Activated T-helper 2 cell treated with anti-CD3 and anti-CD28 coated beads, Interferon-gamma antibody, Interleukin-2, Interleukin-4, amounts not matched to agents 10 μg/mL and 5 μg/mL and 100 μg/mL, durations not matched to agents 14 hours and 24 hours and 36 hours (primary cell): Measurements from ENCODE around the gene VWA3B. TPM values are rescaled to one million over a fixed set of nuclear protein-coding genes. Genes with fewer than 3 reads are reported as not detected.

Experiments
- DNase-seq: peaks from one replicate; pipeline ENCODE4 v3.0.0; 2021; ENCODE audit warnings: low spot score
- H3K27ac Mint-ChIP-seq: one replicate; pipeline ENCODE4 v1.8.0; 2021; ENCODE audit warnings: mixed read lengths
- H3K27me3 Mint-ChIP-seq: one replicate; pipeline ENCODE4 v1.8.0; 2021; ENCODE audit warnings: low read depth, mixed read lengths
- H3K36me3 Mint-ChIP-seq: one replicate; pipeline ENCODE4 v1.8.0; 2021; ENCODE audit warnings: low read depth, mixed read lengths
- H3K4me1 Mint-ChIP-seq: one replicate; pipeline ENCODE4 v1.8.0; 2021; ENCODE audit warnings: low read depth, mixed read lengths
- H3K4me3 Mint-ChIP-seq: one replicate; pipeline ENCODE4 v1.8.0; 2021; ENCODE audit warnings: low read depth, mild to moderate bottlenecking, moderate library complexity, mixed read lengths
- H3K9me3 Mint-ChIP-seq: one replicate; pipeline ENCODE4 v1.8.0; 2021; ENCODE audit warnings: mixed read lengths
- intact Hi-C: fragments of 100-400 bp; cut with micrococcal nuclease; formaldehyde crosslinking; loops from one replicate; pipeline ENCODE4 v1.15.1; 2023
- total RNA-seq: library from RNA; stranded (reverse); gene quantifications from 2 replicates; pipeline ENCODE4 v1.2.3, GENCODE V29; 2022

Gene VWA3B
- total RNA-seq, 1 donor from 2014 or later = not detected

DNA sequence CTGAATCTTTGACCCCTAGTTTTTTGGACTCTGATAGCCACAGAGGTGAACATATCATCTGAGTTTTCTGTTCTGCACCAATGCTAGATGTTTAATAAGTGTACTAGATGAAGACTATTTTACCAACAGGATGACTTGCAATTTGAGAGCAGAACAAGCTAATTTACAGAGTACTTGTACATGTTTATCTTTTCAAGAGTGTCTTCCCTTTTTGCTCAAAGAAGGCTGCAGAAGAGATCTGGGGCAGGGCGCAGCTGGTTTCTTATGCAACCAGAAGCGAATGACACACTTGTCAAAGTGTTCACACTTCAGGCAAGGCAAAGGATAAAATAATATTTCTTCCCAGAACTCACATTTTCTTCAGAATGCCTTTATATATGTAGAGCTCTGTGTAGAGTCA is 86.0 kb downstream of the VWA3B start:
- intact Hi-C loops = no loop called here
- DNase-seq = no peak
- Mint-ChIP-seq H3K4me3 (no peak overlapping the region), H3K9me3 (no peaks in the 10 kb centered on the region), H3K27ac (no peak overlapping the region), H3K27me3 (peaks cover 53% of the 10 kb centered on the region), H3K4me1 (no peaks in the 10 kb centered on the region), H3K36me3 (no peaks in the 10 kb centered on the region)

DNA sequence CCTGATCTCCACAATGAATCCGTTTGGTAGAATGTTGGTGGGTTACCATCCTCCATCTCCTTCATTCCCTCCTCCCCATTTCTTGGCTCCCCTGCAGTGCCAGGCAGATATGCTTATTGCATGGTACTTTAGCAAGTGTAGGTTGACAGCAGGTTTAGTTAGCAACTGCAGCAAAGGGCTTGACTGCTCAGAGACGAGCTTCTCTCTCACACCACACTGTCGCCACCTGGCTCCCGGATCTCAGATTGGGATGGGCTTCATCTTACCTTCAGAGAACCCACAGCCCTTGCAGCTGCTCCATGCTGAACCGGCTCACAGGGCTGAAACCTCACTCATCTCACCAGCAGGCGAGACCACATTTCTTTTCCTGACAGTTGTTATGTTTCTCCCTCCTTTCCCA is 88.8 kb downstream of the VWA3B start:
- no peaks in the 10 kb centered on the region for H3K4me1 Mint-ChIP-seq
- peaks cover 48% of the 10 kb centered on the region for H3K27me3 Mint-ChIP-seq
- H3K4me3 Mint-ChIP-seq = no peak overlapping the region
- no peaks in the 10 kb centered on the region for H3K36me3 Mint-ChIP-seq
- no peaks in the 10 kb centered on the region for H3K9me3 Mint-ChIP-seq
- no peak overlapping the region for H3K27ac Mint-ChIP-seq
- intact Hi-C loops = loop anchor here (5.0 kb wide), 1 partner anchor 369 kb away; no protein-coding TSS in a partner anchor
- no peak for DNase-seq

GRCh38 chr2:98177286-98177685 is 90.3 kb downstream of the VWA3B start:
- H3K4me3 Mint-ChIP-seq = no peak overlapping the region
- H3K36me3 Mint-ChIP-seq = no peaks in the 10 kb centered on the region
- H3K4me1 Mint-ChIP-seq = no peaks in the 10 kb centered on the region
- no peak overlapping the region for H3K27ac Mint-ChIP-seq
- DNase-seq = no peak
- H3K9me3 Mint-ChIP-seq = no peaks in the 10 kb centered on the region
- intact Hi-C loops = loop anchor here (5.0 kb wide), 1 partner anchor 370 kb away; no protein-coding TSS in a partner anchor
- peaks cover 45% of the 10 kb centered on the region for H3K27me3 Mint-ChIP-seq

- no peak overlapping the region for H3K27ac Mint-ChIP-seq
- no peaks in the 10 kb centered on the region for H3K9me3 Mint-ChIP-seq
- no peak for DNase-seq
- H3K4me3 Mint-ChIP-seq = no peak overlapping the region
- H3K27me3 Mint-ChIP-seq = peaks cover 39% of the 10 kb centered on the region
- H3K36me3 Mint-ChIP-seq = no peaks in the 10 kb centered on the region
- H3K4me1 Mint-ChIP-seq = no peaks in the 10 kb centered on the region
- intact Hi-C loops = loop anchor here (5.0 kb wide), 1 partner anchor 371 kb away; no protein-coding TSS in a partner anchor
Observed at GRCh38 chr2:98177986-98178385, 91.0 kb downstream of the VWA3B start.

DNA sequence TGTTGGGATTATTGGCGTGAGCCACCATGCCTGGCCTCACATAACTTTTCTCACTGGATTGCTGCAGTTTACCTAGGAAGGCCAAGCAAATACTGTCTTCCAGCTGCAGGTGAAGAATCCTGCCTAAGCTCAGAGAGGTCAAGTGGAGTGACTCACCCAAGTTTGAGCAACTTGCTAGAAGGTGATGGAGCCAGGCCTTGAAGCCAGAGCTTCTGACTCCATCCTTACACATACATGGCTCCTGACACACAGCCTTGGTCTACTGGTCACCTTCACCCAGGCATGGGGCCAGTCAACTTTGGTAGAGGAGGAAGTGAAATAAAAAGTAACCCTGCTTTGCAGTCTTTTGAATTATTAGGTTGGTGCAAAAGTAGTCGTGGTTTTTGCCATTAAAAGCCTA is 93.5 kb downstream of the VWA3B start:
- Mint-ChIP-seq H3K4me1 (no peaks in the 10 kb centered on the region), H3K27ac (no peak overlapping the region), H3K27me3 (peaks cover 31% of the 10 kb centered on the region), H3K4me3 (no peak overlapping the region), H3K36me3 (no peaks in the 10 kb centered on the region), H3K9me3 (no peaks in the 10 kb centered on the region)
- DNase-seq = no peak
- intact Hi-C loops = no loop called here

- Mint-ChIP-seq H3K36me3 (no peaks in the 10 kb centered on the region), H3K4me1 (no peaks in the 10 kb centered on the region), H3K4me3 (no peak overlapping the region), H3K27me3 (peaks cover 26% of the 10 kb centered on the region), H3K27ac (no peak overlapping the region), H3K9me3 (no peaks in the 10 kb centered on the region)
- DNase-seq = no peak
- intact Hi-C loops = no loop called here
Observed at GRCh38 chr2:98181346-98181745, 94.4 kb downstream of the VWA3B start.

- H3K9me3 Mint-ChIP-seq = no peaks in the 10 kb centered on the region
- intact Hi-C loops = no loop called here
- no peak overlapping the region for H3K4me3 Mint-ChIP-seq
- H3K36me3 Mint-ChIP-seq = no peaks in the 10 kb centered on the region
- peaks cover 4% of the 10 kb centered on the region for H3K27me3 Mint-ChIP-seq
- DNase-seq = no peak
- H3K4me1 Mint-ChIP-seq = no peaks in the 10 kb centered on the region
- no peak overlapping the region for H3K27ac Mint-ChIP-seq
Observed at GRCh38 chr2:98185801-98186200, 98.8 kb downstream of the VWA3B start.

- no peaks in the 10 kb centered on the region for H3K4me1 Mint-ChIP-seq
- intact Hi-C loops = no loop called here
- H3K27me3 Mint-ChIP-seq = no peaks in the 10 kb centered on the region
- H3K27ac Mint-ChIP-seq = no peak overlapping the region
- no peak for DNase-seq
- no peaks in the 10 kb centered on the region for H3K36me3 Mint-ChIP-seq
- no peak overlapping the region for H3K4me3 Mint-ChIP-seq
- no peaks in the 10 kb centered on the region for H3K9me3 Mint-ChIP-seq
Observed at GRCh38 chr2:98187194-98187593, 100.2 kb downstream of the VWA3B start.

- Mint-ChIP-seq H3K27me3 (peaks cover 6% of the 10 kb centered on the region), H3K4me1 (no peaks in the 10 kb centered on the region)
Observed at GRCh38 chr2:98188351-98189046, 101.5 kb downstream of the VWA3B start.

DNA sequence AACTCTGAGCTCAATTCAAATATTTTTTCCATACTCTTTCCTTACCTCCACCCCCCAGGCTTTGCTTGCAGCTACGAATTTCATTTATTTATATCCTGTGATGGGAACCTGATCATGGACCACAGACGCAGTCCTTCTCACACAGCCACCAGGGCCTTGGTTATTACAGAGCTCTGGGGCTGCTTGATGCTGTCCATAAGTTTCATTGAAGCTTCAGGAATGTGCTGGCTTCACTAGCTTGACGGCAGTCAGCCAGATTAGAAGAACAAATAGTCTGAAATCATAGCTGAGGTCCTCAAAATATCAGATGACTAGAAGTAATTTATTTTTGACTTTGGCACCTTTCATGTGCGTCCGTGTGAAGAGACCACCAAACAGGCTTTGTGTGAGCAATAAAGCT is 104.9 kb downstream of the VWA3B start:
- Mint-ChIP-seq H3K4me1 (no peaks in the 10 kb centered on the region), H3K36me3 (no peaks in the 10 kb centered on the region), H3K27me3 (peaks cover 13% of the 10 kb centered on the region), H3K4me3 (no peak overlapping the region), H3K27ac (no peak overlapping the region), H3K9me3 (no peaks in the 10 kb centered on the region)
- intact Hi-C loops = no loop called here
- DNase-seq = no peak

More at GRCh38 chr2:98188351-98189046, 101.5 kb downstream of the VWA3B start:
- no peak overlapping the region for H3K27ac Mint-ChIP-seq
- no peak overlapping the region for H3K4me3 Mint-ChIP-seq
- intact Hi-C loops = no loop called here
- no peak for DNase-seq
- H3K36me3 Mint-ChIP-seq = no peaks in the 10 kb centered on the region
- H3K9me3 Mint-ChIP-seq = no peaks in the 10 kb centered on the region

DNA sequence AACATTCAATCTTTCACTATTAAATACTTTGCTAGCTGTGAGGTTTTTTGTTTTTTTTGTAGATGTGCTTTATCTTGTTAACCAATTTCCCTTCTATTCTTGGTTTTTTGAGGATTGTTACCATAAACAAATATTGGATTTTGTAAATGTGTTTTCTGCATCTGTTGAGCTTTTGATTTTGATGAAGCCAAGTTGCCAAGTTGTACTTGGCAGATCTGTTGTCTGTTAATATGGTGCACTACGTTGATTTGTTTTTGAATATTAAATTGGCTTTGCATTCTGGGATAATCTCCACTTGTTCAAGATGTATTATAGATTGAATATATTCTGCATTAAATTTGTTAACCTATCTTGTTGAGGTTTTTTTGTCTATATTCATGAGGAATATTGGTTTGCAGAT is 114.6 kb downstream of the VWA3B start:
- Mint-ChIP-seq H3K27ac (no peak overlapping the region), H3K27me3 (peaks cover 23% of the 10 kb centered on the region), H3K36me3 (no peaks in the 10 kb centered on the region), H3K4me3 (no peak overlapping the region), H3K4me1 (peaks cover 2% of the 10 kb centered on the region), H3K9me3 (no peaks in the 10 kb centered on the region)
- DNase-seq = no peak
- intact Hi-C loops = no loop called here

GRCh38 chr2:98205889-98206288 is 118.9 kb downstream of the VWA3B start:
- peaks cover 12% of the 10 kb centered on the region for H3K27me3 Mint-ChIP-seq
- DNase-seq = no peak
- H3K4me3 Mint-ChIP-seq = no peak overlapping the region
- H3K36me3 Mint-ChIP-seq = no peaks in the 10 kb centered on the region
- intact Hi-C loops = no loop called here
- H3K27ac Mint-ChIP-seq = no peak overlapping the region
- peaks cover 2% of the 10 kb centered on the region for H3K4me1 Mint-ChIP-seq
- H3K9me3 Mint-ChIP-seq = no peaks in the 10 kb centered on the region

- intact Hi-C loops = no loop called here
- H3K36me3 Mint-ChIP-seq = no peaks in the 10 kb centered on the region
Observed at GRCh38 chr2:98212092-98213000, 125.4 kb downstream of the VWA3B start.

More at GRCh38 chr2:98212092-98213000, 125.4 kb downstream of the VWA3B start:
- DNase-seq = no peak
- no peaks in the 10 kb centered on the region for H3K9me3 Mint-ChIP-seq
- no peaks in the 10 kb centered on the region for H3K4me1 Mint-ChIP-seq
- peaks cover 10% of the 10 kb centered on the region for H3K27me3 Mint-ChIP-seq
- H3K4me3 Mint-ChIP-seq = no peak overlapping the region
- no peak overlapping the region for H3K27ac Mint-ChIP-seq
